CD4-positive, alpha-beta T cell treated with Interleukin-12 subunit alpha and Interleukin-12 subunit beta, for 1 hour (primary cell): Measurements from ENCODE around the gene RCBTB2.
"Not testable (repeated sequence)": the region's sequence is repeated elsewhere in the genome, so short reads cannot be mapped to it uniquely, and the experiment has no call there.

Experiments
- DNase-seq: peaks from one replicate; pipeline ENCODE4 v3.0.0-alpha.2; 2020

Gene RCBTB2

DNA sequence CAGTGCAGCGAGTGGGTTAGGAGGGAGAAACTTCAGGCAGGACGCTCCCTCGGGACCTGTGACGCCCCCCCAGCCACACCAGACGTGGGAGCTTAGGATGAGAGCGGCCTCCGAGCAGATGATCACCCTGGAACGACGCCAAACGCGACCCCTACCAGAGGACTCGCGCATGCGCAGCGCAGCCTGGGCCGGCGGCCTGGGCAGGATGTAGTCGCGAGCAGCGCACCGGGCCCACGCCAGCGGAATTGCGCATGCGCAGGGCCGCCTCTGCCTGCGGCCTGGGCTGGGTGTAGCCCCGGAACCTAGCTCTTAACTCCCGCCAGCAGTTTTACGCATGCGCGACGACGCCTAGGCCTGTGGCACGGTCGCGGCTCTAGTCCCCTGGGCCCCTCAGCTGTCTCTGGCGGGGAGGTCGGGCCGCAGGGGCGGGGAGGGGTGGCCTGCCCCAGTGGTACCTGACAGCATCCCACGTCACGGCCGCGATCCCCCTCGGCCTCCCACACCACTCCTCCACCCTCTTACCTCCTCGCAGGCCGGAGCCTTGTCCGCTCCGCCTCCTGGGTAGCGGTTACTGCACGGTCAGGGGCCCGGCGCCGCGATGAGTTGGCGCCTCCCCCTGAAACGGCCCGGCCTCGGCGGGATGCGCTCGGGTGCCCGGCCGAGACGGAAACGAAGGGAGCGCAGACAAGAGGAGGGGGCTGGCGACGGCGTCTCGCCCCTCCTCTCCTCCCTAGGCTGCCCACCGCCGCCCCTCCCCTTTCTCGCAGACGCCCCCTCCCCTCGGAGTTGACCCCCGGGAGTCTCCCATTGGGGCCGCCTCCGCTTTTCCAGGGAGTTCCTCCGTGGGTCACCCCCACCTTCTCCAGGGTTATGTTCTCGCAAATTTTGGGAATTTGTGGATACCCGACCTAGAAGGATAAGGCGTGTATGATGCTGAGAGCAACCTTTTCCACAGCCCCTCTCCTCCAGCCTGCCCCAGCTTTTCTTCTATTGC, at the start of gene RCBTB2:
TSS of gene RCBTB2 (minus strand) at position 575 of the 994 bp plus-strand sequence. CDS start 11,141 bp downstream, outside the sequence.
- DNase-seq, result peak; percentile 99

- no peak for DNase-seq
Observed at GRCh38 chr13:48582084-48582483, 49.2 kb upstream of the RCBTB2 start.

DNA sequence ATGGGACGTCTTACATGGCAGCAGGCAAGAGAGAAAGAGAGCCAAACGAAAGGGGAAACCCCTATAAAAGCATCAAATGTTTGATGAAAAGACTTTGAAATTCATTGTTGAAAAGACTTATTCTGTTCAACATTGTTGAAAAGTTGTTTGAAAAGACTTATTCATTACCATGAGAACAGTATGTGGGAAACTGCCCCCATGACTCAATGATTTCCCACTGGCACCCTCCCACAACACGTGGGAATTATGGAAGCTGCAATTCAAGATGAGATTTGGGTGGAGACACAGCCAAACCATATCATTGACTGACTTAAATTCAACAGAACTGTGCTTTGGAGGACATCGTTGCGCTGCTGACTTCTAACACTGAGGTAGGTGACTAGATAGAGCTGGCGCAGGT, 48.0 kb upstream of the RCBTB2 start:
- no peak for DNase-seq

- DNase-seq, result peak; percentile 80
Observed at GRCh38 chr13:48580185-48580803, 47.4 kb upstream of the RCBTB2 start.

- not testable (repeated sequence) for DNase-seq
Observed at GRCh38 chr13:48579919-48580180, 47.0 kb upstream of the RCBTB2 start.

- DNase-seq, result no peak
Observed at GRCh38 chr13:48579165-48579918, 46.5 kb upstream of the RCBTB2 start.

GRCh38 chr13:48578516-48579164, 45.8 kb upstream of the RCBTB2 start:
- no peak for DNase-seq

GRCh38 chr13:48576448-48577010, 43.6 kb upstream of the RCBTB2 start:
- no peak for DNase-seq

GRCh38 chr13:48575031-48575430, 42.2 kb upstream of the RCBTB2 start:
- no peak for DNase-seq

DNA sequence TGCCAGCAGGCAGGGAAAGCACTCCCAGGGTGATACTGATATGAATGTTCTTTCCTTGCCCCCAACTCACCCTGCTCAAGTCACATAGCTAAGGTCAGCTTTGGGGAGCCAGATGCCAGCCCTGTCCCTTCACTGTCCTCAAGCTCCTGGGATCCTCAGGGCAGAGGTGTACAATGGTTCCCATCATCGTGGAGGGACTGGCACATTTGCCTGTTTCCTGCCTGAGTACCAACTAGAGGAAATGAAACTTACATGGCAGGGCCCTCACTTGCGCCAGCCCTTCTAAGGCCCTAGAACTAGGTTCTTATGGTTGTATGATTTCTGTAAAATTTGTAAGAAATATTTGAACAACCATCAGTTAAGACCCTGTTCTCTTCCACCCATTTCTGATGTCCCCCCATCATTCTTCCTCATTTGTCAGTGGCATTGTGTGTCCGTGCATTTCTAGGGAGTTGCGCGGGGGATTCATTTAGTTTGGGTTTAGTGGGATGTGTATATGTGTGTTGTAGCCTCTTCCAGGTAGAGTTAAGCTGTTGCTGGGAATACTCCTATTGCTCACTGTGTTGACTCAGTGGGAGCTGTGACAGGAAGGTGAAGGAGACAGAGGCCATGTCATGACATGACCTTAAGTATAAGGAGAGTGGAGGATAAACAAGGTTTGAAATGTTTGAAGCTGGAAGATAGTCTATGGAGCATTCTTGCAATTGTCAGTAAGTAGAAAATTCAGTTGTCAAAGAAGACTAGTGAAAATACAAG, 41.3 kb upstream of the RCBTB2 start:
- no peak for DNase-seq

DNA sequence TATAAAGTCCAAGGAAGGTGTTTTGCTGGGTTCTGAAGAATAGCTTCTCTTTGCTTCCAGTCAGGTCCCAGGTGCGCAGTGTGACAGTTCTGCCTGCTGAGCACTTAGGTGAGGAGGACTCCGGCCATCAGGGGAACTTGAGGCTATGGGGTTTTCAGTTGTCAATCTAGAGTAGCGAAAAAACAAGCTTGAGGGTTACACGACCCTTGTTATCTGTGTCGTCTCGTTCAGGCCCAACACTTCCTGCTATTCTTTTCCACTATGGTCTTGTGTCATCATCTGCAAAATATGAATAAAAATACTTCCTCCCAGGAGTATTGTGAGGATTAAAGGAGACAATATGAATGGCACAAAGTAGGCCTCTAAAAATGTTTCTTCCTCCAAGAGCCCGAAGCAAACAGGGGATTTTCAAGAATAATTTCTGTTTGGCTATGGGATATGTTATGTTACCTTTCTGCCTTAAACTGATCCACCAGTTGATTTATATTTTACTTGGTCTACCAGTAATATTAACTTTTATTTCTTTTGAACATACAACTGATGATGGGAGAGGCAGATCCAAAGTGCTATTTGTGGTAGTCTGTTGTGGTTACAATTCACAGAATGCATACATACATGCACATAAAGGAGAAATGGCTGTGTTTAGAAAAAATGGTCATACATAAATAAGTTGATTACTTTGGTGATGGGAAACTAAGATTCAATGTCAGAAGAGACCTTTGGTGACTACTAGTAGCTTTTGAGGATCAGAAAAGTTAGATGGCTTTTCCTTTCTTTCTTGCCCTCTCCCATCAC, 40.5 kb upstream of the RCBTB2 start:
- no peak for DNase-seq

GRCh38 chr13:48571126-48571913, 38.4 kb upstream of the RCBTB2 start:
- DNase-seq, result no peak

DNA sequence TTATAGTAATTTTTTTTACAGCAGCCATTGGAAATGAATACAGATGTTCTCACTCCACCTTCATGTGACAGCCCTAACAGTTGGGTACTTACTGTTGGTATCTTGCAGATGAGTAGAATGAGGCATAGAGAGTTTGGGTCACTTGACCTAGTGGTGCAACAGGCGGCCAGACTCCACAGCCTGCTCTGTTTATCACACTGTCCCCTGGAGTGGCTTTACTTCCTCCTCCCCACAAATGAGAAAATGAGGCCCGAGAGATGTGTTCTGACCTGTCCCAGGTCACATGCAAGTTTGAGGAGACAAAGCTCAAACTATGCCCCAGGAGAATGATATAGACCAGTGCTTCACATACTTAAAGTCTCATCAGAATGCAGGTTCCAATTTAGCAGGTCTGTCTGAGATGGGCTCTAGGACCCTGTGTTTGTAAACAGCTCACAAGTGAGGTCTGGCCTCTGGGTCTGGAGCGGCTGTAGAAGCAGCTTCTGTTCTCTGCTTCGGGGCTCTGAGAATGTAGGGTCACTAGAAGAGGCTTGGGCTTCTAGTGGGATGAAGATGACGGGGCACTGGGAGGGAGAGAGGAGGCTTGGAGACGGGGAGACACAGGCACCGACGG, 37.4 kb upstream of the RCBTB2 start:
- DNase-seq, result no peak

DNA sequence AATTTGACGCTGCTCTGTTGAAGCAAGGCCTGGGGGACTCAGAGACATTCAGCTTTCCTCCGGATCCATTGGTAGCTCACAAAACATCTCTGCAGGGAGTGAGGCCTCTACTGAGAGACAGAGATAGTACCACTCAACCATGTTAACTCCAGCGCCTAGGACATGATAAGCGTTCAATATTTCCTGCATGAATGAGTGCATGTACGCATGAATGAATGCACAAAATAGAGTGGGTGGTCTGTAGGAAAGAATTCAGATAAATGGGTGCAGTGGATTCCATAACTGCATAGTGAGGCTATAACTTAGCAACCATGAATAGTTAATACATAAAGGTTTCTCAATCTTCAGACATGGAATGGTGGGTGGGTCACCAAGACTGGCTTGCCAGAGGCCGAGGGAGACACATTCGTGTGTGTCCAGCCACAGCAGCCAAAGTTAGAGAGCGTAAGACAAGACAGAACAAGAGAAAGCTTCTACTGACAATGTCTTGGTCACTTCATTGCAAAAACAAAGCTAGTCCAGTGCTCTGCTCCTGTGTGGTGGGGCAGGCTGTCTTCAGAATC, 36.3 kb upstream of the RCBTB2 start:
- DNase-seq, result no peak

GRCh38 chr13:48568370-48569103, 35.7 kb upstream of the RCBTB2 start:
- DNase-seq, result no peak

GRCh38 chr13:48567515-48568369, 34.9 kb upstream of the RCBTB2 start:
- no peak for DNase-seq

DNA sequence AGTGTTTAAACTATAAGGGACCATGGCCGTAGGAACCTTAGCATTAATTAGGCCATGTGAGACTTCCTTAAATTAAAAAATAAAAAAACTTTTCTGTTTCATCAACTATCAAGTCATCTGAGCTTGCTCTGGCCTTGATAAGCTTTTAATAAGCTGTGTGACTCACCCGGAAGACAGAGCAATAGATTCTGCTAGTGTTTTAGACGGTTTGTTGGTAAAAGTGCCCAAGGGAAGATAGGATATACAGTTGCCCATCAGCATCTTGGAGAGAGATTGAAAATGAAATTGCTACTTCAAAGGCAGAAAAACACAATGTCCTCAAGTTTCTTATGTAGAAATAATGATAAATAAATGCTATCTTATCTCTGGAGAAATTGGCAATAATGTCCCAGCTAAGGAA, 31.2 kb upstream of the RCBTB2 start:
- DNase-seq, result no peak

DNA sequence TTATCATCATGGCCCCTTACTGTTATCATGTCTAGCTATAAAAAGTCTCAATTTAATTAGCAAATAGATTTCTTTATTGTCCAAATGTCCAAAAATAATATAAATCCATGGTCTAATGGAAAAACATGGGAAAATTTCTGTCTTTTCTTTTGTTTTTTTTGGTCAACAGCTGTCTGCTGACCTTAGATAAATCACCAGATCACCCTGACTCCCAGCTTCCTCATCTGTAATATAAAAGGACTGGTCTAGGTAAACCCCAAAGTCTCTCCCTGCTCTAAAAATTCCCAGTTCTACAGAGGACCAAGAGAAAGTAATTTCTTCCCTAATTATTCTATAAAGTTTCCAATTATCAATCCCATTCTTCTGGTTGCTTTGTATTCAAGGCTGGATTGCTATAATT, 30.7 kb upstream of the RCBTB2 start:
- no peak for DNase-seq
